ENCODE measurements around the gene ARHGEF4. TPM values are rescaled to one million over a fixed set of nuclear protein-coding genes. Genes with fewer than 3 reads are reported as not detected.

Gene ARHGEF4
- total and polyA plus RNA-seq, 10 of the 15 experiments (the other 5 are each of a cell fraction or from before 2014, with no cell fraction given): 0.02 to 0.24 (median 0.16) TPM; not detected in 6

DNA sequence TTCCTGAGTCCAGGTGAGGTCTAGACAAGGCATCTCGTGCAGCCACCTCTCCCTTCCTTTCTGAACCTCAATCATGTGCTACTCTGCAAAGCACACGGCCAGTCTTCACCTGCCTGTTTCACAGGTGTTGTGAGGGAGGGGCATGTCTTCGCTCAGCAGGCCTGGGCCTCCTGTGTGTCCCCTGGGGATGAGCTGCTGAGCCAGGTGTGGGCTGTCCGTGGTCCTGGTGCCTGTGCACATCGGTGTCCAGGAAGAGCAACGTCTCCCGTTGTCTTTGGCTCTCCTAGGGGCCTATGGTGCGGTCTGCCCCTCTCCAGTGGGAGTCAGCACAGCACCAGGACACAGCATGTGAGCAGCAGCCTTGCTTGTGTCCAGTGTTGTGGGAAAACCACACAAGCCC, 16.7 kb downstream of the ARHGEF4 start (continued):
- TF ChIP-seq, protein P1, sequence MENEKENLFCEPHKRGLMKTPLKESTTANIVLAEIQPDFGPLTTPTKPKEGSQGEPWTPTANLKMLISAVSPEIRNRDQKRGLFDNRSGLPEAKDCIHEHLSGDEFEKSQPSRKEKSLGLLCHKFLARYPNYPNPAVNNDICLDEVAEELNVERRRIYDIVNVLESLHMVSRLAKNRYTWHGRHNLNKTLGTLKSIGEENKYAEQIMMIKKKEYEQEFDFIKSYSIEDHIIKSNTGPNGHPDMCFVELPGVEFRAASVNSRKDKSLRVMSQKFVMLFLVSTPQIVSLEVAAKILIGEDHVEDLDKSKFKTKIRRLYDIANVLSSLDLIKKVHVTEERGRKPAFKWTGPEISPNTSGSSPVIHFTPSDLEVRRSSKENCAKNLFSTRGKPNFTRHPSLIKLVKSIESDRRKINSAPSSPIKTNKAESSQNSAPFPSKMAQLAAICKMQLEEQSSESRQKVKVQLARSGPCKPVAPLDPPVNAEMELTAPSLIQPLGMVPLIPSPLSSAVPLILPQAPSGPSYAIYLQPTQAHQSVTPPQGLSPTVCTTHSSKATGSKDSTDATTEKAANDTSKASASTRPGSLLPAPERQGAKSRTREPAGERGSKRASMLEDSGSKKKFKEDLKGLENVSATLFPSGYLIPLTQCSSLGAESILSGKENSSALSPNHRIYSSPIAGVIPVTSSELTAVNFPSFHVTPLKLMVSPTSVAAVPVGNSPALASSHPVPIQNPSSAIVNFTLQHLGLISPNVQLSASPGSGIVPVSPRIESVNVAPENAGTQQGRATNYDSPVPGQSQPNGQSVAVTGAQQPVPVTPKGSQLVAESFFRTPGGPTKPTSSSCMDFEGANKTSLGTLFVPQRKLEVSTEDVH (IDR thresholded peaks at IDR 0.05; ENCODE audit: low read depth, partially characterized antibody): no peak
- no peak for TF ChIP-seq EED (IDR thresholded peaks at IDR 0.05; ENCODE audit: low read depth)
- no peak for TF ChIP-seq BRCA1 (IDR thresholded peaks at IDR 0.05; ENCODE audit: low read depth, low read length)

- Histone ChIP-seq H3K27me3 (replicated peaks in 1 of 2; ENCODE audit: control insufficient read depth in 2 of 2, insufficient read depth in 2 of 2, low read length in 1 of 2) (no peaks in the 10 kb centered on the region; a peak in 1 of 4 replicates), H3K4me1 (ENCODE audit: control insufficient read depth, insufficient read depth, low read length) (no peaks in the 10 kb centered on the region), H3K79me2 (ENCODE audit: control insufficient read depth, insufficient read depth, low read length) (no peaks in the 10 kb centered on the region), H3K9me3 (replicated peaks; ENCODE audit: control insufficient read depth, insufficient read depth, low read length) (no peaks in the 10 kb centered on the region), H3K9ac (ENCODE audit: control insufficient read depth, insufficient read depth, low read length) (no peak overlapping the region), H4K20me1 (ENCODE audit: control insufficient read depth, insufficient read depth) (no peaks in the 10 kb centered on the region), H3K4me2 (ENCODE audit: control insufficient read depth, insufficient read depth) (no peak overlapping the region), H3K27ac (ENCODE audit: control insufficient read depth, insufficient read depth) (no peak overlapping the region), H2AFZ (ENCODE audit: control insufficient read depth, low read depth, low read length) (no peak overlapping the region), H3K36me3 (ENCODE audit: control insufficient read depth in 2 of 2, insufficient read depth in 2 of 2, low read length in 1 of 2) (no peaks in the 10 kb centered on the region), H3K4me3 (no peak overlapping the region)
- ChIA-PET POLR2A (no interaction called here), RAD21 (ENCODE audit: unreplicated experiment) (no interaction called here), SMC1A (ENCODE audit: uncharacterized antibody, unreplicated experiment) (interaction anchor here (1.0 kb wide), 1 partner anchor 19 kb away, joined by 5 read pairs; no protein-coding TSS in a partner anchor), CTCF (interaction anchor here (1.8 kb wide), 1 partner anchor 19 kb away, joined by 7 read pairs; no protein-coding TSS in a partner anchor)
- in situ Hi-C loops (cut with MboI): no loop called here
- no peak for TF ChIP-seq PAX8 (IDR thresholded peaks at IDR 0.05)
- TF ChIP-seq NKRF (conservative IDR thresholded peaks at IDR 0.05): no peak
- DNase-seq (ENCODE audit: low read depth, low spot score) (no peak), ATAC-seq (no peak), FAIRE-seq (no peak)
- WGBS (ENCODE audit: insufficient coverage, insufficient replicate concordance, low lambda C conversion rate, missing lambda C conversion rate): 10% methylated on average over 5 of the region's 5 CpGs
- BruUV-seq (replicated peaks): no TSS peak
- intact Hi-C loops (cut with micrococcal nuclease; ENCODE audit: unreplicated experiment): no loop called here
Observed at GRCh38 chr2:130854301-130854700, 17.6 kb downstream of the ARHGEF4 start.
